NT2/D1 (cell line): ENCODE results near the gene KRCC1.

Experiments used
- YY1 ChIP-seq: IDR thresholded peaks from 2 replicates; pipeline ENCODE4 v1.6.1; 2011; ENCODE audit not compliant: insufficient read length, insufficient read depth
- ZNF274 ChIP-seq: IDR thresholded peaks from 2 replicates; pipeline ENCODE4 v1.6.1; 2011; ENCODE audit warnings: mild to moderate bottlenecking, low read depth, low read length

DNA sequence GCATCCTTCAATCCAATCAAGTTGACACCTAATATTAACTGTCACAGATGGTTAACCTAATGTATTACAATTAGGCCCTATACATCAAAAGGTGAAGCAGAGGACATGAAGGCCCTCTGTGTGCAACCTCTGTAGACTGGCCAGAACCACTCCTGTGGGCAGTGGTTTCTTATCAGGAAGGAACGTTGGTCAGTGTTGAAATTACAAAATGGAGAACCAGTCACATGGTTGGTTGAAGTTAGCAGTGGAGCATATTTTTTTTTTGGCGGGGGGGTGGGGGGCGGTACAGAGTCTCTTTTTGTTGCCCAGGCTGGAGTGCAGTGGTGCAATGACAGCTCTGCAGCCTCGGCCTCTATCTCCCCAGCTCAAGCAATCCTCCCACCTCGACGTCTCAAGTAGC lies 59.0 kb downstream of the KRCC1 start:
- TF ChIP-seq YY1: no peak
- TF ChIP-seq ZNF274: no peak
